ENCODE results near the gene KIF21B.
"Not testable (repeated sequence)": the region's sequence is repeated elsewhere in the genome, so short reads cannot be mapped to it uniquely, and the experiment has no call there.

The KIF21B gene

DNA sequence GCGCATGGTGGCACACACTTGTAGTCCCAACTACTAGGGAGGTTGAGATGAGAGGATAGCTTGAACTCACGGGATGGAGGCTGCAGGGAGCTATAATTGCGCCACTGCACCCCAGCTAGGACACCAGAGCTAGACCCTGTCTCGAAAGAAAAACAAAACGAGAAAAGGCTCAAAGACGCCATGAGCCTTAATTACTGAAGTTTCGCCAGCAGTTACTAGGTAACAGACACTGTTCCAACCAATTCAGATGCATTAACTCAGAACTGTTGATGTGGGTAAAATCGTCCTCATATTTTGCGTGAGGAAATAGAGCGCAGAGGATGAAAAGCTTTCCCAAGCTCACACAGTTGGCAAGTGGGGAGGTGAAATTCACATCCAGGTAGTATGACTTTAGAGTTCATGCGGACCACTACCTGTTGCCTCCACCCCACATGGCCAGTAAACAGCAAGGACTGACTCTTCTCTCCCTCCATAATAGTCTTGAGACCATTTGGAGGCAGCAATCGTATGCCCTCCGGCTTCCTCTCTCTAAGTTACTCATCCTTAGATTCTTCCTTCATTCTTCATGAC lies 88.8 kb downstream of the KIF21B start:
- FAIRE-seq, result no peak

DNA sequence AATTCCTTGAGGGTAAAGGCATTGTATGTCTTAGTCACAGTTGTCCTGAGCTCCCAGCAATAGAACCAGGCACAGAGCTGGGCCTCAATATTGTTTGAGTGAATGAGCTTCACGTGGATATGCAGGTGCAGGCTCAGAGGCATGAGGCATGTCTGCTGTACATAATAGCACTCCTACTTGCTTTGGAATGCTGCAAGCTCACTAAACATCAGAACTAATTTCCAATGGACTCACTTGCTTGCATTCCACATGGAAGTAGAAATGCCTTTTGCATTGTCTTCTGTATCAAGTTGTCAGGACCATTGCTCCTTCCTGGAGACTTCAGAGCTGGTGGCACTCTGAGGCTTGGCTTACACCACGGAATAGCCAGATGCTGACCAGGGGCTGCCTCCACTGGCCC lies 91.7 kb downstream of the KIF21B start:
- FAIRE-seq, result no peak

DNA sequence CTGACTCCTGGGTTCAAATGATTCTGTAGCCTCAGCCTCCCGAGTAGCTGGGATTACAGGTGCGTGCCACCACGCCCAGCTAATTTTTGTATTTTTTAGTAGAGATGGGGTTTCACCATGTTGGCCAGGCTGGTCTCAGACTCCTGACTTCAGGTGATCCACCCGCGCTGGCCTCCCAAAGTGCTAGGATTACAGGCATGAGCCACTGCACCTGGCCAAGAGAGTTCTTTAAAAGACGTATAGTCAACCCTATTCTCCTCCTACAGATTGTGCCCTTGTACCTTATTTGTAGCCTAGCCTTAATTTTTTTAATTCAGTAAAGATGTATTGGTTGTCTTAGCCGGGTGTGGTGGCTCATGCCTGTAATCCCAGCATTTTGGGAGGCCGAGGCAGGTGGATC lies 93.2 kb downstream of the KIF21B start:
- not testable (repeated sequence) for FAIRE-seq

DNA sequence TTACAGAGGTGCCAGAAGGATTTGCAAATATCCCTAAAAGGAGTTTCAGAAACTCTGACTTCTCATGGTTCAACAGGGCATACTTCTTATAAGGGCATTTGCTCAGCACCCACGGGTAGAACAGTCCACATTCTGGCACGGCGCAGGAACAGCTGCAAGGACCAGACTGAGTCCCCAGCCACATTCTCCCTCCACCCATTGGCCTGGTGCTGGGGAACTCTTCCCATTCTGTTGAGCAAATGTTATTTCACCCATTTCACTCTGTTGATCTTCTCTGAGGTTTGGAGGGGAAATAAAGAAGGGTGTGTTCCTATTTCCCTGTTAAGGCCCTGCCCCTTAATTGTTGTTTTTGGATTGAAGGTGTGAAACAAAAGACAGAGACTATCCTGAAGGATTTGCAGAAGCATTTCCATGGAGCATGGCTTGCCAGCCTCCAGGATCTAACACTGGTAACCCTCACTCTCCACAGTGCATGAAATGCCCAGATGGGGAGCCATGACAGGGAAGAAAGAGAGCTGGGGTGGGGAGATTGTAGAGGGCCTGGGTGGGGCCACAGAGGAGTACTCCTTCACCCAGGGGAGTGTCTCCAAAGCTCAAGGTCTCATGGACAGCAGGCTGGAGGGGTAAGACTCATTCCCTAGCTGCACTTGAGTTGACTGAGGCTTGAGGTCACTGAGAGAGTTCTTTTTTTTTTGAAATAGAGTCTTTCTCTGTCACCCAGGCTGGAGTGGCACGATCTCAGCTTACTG lies 93.8 kb downstream of the KIF21B start:
- no peak for FAIRE-seq

DNA sequence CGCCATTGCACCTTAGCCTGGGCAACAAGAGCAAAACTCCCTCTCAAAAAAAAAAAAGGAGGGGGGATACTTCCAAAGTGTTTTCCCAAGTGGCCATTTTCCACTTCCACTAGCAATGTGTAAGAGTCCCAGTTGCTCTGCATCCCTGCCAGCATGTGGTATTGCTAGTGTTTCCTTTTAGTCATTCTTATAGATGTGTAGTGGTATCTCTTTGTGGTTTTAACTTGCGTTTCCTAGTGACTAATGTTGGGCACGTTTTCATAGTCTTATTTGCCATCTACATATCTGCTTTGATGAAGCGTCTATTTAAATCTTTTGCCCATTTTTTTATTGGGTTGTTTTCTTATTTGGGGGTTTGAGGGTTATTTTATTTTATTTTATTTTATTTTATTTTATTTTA lies 97.7 kb downstream of the KIF21B start:
- peak; percentile 34 for FAIRE-seq

DNA sequence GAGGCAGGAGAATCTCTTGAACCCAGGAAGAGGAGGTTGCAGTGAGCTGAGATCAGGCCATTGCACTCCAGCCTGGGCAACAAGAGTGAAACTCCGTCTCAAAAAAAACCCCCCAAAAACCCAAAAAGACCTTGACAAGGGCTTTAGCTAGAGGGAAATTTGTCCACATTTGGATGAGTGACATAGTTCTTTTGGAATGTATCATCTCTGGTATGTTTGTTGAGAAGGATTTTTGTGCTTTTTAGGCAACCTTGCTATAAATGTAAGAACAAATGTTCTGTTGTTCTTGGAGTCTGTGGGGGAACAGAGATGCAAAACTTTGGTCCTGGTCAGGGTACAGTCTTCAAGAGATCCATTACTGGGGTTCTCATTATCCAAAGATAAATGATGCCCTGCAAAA lies 99.9 kb downstream of the KIF21B start:
- FAIRE-seq, result no peak

DNA sequence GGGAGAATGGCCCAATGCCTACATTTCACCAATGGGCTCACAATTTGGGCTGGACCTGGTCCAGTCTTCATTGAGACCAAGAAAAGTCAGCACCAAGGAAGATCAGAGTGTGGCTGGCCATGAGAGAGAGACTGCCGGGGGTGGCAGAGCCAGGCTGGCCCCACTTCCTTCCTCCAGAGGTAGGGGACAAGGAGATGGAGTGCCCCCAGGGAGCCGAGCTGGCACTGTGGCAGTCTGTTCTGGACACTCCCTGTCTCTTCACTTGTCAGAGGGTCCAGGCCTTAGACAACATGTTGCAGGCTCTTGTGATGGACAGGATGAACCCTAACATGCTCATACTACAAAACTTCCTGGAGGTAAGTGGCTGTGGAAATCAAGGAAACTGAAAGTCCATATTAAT lies 101.1 kb downstream of the KIF21B start:
- no peak for FAIRE-seq

DNA sequence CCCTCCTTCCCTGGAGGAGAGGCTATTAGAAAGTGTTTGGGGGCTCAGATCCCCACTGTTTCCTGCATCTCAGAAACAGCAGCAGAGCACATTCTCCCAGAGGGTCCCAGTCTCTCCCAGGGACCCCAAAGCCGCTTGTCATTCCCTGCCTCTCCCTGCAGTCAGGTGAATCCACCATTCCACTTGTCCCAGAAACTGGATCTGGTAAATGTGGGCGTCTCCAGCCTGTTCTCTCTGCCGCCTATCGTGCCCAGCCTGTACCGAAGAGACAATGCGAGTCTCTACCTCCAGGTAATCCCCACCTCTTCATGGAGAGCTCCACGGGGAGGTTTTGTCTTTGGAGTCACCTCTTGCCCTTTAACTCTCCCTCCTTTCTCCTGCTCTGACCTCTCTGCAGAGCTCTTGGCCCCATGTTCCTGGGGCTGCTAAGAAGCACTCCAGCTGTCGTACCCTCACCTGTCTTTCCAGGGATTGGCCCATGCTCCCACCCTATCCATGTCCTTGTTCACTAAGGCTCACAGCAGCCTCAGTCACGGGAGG lies 101.9 kb downstream of the KIF21B start:
- no peak for FAIRE-seq

Measured in TTC549 (cell line).